Fibroblast of lung (primary cell): Measurements from ENCODE around the gene SMCO2.

ENCODE experiments used
- EZH2 ChIP-seq: IDR thresholded peaks from 2 replicates; pipeline ENCODE4 v1.5.1; 2012; ENCODE audit warnings: low read length, control low read depth, mild to moderate bottlenecking; ENCODE audit errors: missing control alignments
- TF ChIP-seq, protein P1 (sequence below), 2 donors: IDR thresholded peaks in 1 of 2; conservative IDR thresholded peaks in 1 of 2; 1 replicate in 1 of 2; 2 replicates in 1 of 2; pipeline ENCODE4 v1.5.1; 2011 to 2012; ENCODE audit warnings: low read length in 2 of 2, control low read depth in 1 of 2, inconsistent platforms in 1 of 2, low read depth in 1 of 2, mild to moderate bottlenecking in 1 of 2

DNA sequence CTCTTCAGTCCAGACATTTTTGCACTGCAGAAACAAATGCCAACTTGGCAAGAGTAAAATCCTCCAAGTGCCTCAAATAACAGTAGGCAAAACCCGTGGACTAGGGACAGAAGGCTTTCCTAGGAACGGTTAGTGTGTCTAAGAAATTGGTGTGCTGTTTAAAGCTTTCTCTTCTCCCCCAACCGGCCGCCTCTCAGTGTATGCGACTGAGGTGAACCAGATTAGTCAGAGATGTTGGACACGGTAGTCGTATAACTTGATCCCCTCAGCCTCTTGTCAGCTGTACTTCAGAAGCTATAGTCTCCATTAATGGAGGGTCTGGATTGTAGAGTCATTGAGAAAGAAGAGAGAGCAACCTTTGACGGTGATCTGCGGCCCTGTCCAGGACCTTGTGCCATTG, 99.1 kb downstream of the SMCO2 start:
- TF ChIP-seq, protein P1, sequence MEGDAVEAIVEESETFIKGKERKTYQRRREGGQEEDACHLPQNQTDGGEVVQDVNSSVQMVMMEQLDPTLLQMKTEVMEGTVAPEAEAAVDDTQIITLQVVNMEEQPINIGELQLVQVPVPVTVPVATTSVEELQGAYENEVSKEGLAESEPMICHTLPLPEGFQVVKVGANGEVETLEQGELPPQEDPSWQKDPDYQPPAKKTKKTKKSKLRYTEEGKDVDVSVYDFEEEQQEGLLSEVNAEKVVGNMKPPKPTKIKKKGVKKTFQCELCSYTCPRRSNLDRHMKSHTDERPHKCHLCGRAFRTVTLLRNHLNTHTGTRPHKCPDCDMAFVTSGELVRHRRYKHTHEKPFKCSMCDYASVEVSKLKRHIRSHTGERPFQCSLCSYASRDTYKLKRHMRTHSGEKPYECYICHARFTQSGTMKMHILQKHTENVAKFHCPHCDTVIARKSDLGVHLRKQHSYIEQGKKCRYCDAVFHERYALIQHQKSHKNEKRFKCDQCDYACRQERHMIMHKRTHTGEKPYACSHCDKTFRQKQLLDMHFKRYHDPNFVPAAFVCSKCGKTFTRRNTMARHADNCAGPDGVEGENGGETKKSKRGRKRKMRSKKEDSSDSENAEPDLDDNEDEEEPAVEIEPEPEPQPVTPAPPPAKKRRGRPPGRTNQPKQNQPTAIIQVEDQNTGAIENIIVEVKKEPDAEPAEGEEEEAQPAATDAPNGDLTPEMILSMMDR (conservative IDR thresholded peaks at IDR 0.05 in 1 of 2, IDR thresholded peaks at IDR 0.05 in 1 of 2; ENCODE audit: low read depth in 1 of 2, low read length in 2 of 2): no peak
- no peak for TF ChIP-seq EZH2
